Naive B cell (primary cell): ENCODE data around the gene OR12D1. TPM values are rescaled to one million over a fixed set of nuclear protein-coding genes. Genes with fewer than 3 reads are reported as not detected.
"Not testable (repeated sequence)": the region's sequence is repeated elsewhere in the genome, so short reads cannot be mapped to it uniquely, and the experiment has no call there.

Source experiments
- ATAC-seq, 2 donors: fragments of 150-1000 bp; cut with Tn5 transposase; 2 replicates each; pipeline ENCODE4 v1.10.0; 2021; ENCODE audit warnings: low read depth in 2 of 2, mild to moderate bottlenecking in 2 of 2, moderate library complexity in 2 of 2
- DNase-seq: peaks from one replicate; pipeline ENCODE4 v3.0.0; 2022
- H3K27ac Mint-ChIP-seq, 6 donors: one replicate each; pipeline ENCODE4 v1.8.0; 2020 to 2022; ENCODE audit warnings: mild to moderate bottlenecking in 6 of 6, mixed read lengths in 6 of 6, moderate library complexity in 5 of 6, inconsistent platforms in 2 of 6
- H3K27me3 Mint-ChIP-seq, 3 donors: one replicate each; pipeline ENCODE4 v1.8.0; 2021 to 2022; ENCODE audit warnings: mixed read lengths in 3 of 3, mild to moderate bottlenecking in 1 of 3
- H3K36me3 Mint-ChIP-seq, 2 donors: one replicate each; pipeline ENCODE4 v1.8.0; 2020 to 2022; ENCODE audit warnings: mixed read lengths in 2 of 2, inconsistent platforms in 1 of 2, mild to moderate bottlenecking in 1 of 2
- H3K4me1 Mint-ChIP-seq, 3 donors: one replicate each; pipeline ENCODE4 v1.8.0; 2020 to 2022; ENCODE audit warnings: mixed read lengths in 3 of 3, inconsistent platforms in 1 of 3, mild to moderate bottlenecking in 1 of 3, moderate library complexity in 1 of 3
- H3K4me3 Mint-ChIP-seq, 8 donors: one replicate each; pipeline ENCODE4 v1.8.0; 2020 to 2022; ENCODE audit warnings: mild to moderate bottlenecking in 8 of 8, mixed read lengths in 8 of 8, moderate library complexity in 8 of 8, inconsistent platforms in 2 of 8
- H3K9me3 Mint-ChIP-seq, 7 donors: one replicate each; pipeline ENCODE4 v1.8.0; 2020 to 2022; ENCODE audit warnings: mixed read lengths in 7 of 7, mild to moderate bottlenecking in 5 of 7, inconsistent platforms in 2 of 7, moderate library complexity in 1 of 7
- polyA plus RNA-seq, 6 donors: library from polyadenylated mRNA; unstranded; fragments of 300-500 nt; fragmentation: Illumina TruSeq; gene quantifications; one replicate each; pipeline ENCODE4 v1.2.3, GENCODE V29; 2021; ENCODE audit warnings: low read depth in 6 of 6

Gene OR12D1
- polyA plus RNA-seq, 6 donors from 2014 or later: not detected

GRCh38 chr6:29439006-29439405 lies 24.3 kb downstream of the OR12D1 start, which contains the start of gene OR10C1:
Gene OR10C1, plus strand, starts transcription at chr6:29439306. Its CDS starts 710 bp downstream, at chr6:29440016.
- Mint-ChIP-seq H3K27me3 (peaks cover 11 to 27% (median 26%) of the 10 kb centered on the region in 3 donors), H3K4me3 (no peak within 1 kb of the TSS), H3K9me3 (peaks cover 0 to 17% (median 4%) of the 10 kb centered on the region in 7 donors), H3K4me1 (no peaks in the 10 kb centered on the region), H3K36me3 (peaks cover 0 to 2% of the 10 kb centered on the region in 2 donors), H3K27ac (no peak within 1 kb of the TSS)
- no peak for ATAC-seq
- DNase-seq: no peak

- H3K36me3 Mint-ChIP-seq: peaks cover 0 to 12% of the 10 kb centered on the region in 2 donors
- peaks cover 6 to 14% (median 10%) of the 10 kb centered on the region in 7 donors for H3K9me3 Mint-ChIP-seq
- peaks cover 24 to 52% (median 42%) of the 10 kb centered on the region in 3 donors for H3K27me3 Mint-ChIP-seq
- no peak for ATAC-seq
- H3K4me3 Mint-ChIP-seq: no peak overlapping the region
- no peak overlapping the region for H3K27ac Mint-ChIP-seq
- DNase-seq: no peak
- no peaks in the 10 kb centered on the region for H3K4me1 Mint-ChIP-seq
Measured at GRCh38 chr6:29442719-29443118, 28.0 kb downstream of the OR12D1 start.

GRCh38 chr6:29444031-29444430 lies 29.3 kb downstream of the OR12D1 start:
- not testable (repeated sequence) for H3K4me3 Mint-ChIP-seq, H3K27ac Mint-ChIP-seq, H3K4me1 Mint-ChIP-seq, ATAC-seq, DNase-seq
- Mint-ChIP-seq H3K27me3 (peaks cover 29 to 57% (median 50%) of the 10 kb centered on the region in 3 donors), H3K36me3 (peaks cover 0 to 12% of the 10 kb centered on the region in 2 donors), H3K9me3 (peaks cover 6 to 14% (median 10%) of the 10 kb centered on the region in 7 donors)

- H3K9me3 Mint-ChIP-seq: peaks cover 6 to 20% (median 12%) of the 10 kb centered on the region in 7 donors
- no peak overlapping the region for H3K27ac Mint-ChIP-seq
- H3K4me1 Mint-ChIP-seq: no peaks in the 10 kb centered on the region
- peaks cover 34 to 61% (median 55%) of the 10 kb centered on the region in 3 donors for H3K27me3 Mint-ChIP-seq
- DNase-seq (no peak), ATAC-seq (no peak)
- H3K36me3 Mint-ChIP-seq: peaks cover 0 to 12% of the 10 kb centered on the region in 2 donors
- H3K4me3 Mint-ChIP-seq: no peak overlapping the region
Measured at GRCh38 chr6:29447670-29448069, 32.9 kb downstream of the OR12D1 start.

GRCh38 chr6:29451471-29452193 lies 36.9 kb downstream of the OR12D1 start:
- no peak for ATAC-seq
- Mint-ChIP-seq H3K9me3 (peaks cover 0 to 6% (median 0%) of the 10 kb centered on the region in 7 donors), H3K4me3 (no peak overlapping the region), H3K27ac (no peak overlapping the region), H3K27me3 (peaks cover 22 to 41% (median 33%) of the 10 kb centered on the region in 3 donors), H3K4me1 (no peaks in the 10 kb centered on the region), H3K36me3 (no peaks in the 10 kb centered on the region)
- no peak for DNase-seq

- ATAC-seq (no peak), DNase-seq (no peak)
- Mint-ChIP-seq H3K4me1 (no peaks in the 10 kb centered on the region), H3K9me3 (peaks cover 0 to 2% (median 0%) of the 10 kb centered on the region in 7 donors), H3K27ac (no peak within 1 kb of the TSS), H3K4me3 (no peak within 1 kb of the TSS), H3K36me3 (no peaks in the 10 kb centered on the region), H3K27me3 (peaks cover 6 to 11% (median 8%) of the 10 kb centered on the region in 3 donors)
Measured at GRCh38 chr6:29456971-29457370, 42.2 kb downstream of the OR12D1 start, which contains the start of the genes OR11A1 and OR2H1. Gene OR11A1, minus strand, starts transcription at chr6:29457071. Its CDS starts 29,430 bp downstream, at chr6:29427641. Gene OR2H1, plus strand, starts transcription at chr6:29457155. Its CDS starts 4,615 bp downstream, at chr6:29461770.

- Mint-ChIP-seq H3K4me1 (no peaks in the 10 kb centered on the region), H3K27ac (no peak overlapping the region), H3K27me3 (peaks cover 20 to 26% (median 23%) of the 10 kb centered on the region in 3 donors), H3K9me3 (peaks cover 0 to 2% (median 0%) of the 10 kb centered on the region in 7 donors), H3K4me3 (no peak overlapping the region), H3K36me3 (no peaks in the 10 kb centered on the region)
- no peak for DNase-seq
- ATAC-seq: no peak
Measured at GRCh38 chr6:29461021-29461814, 46.5 kb downstream of the OR12D1 start.

- Mint-ChIP-seq H3K27me3 (peaks cover 23 to 32% (median 28%) of the 10 kb centered on the region in 3 donors), H3K4me1 (no peaks in the 10 kb centered on the region), H3K27ac (no peak overlapping the region), H3K4me3 (no peak overlapping the region), H3K36me3 (no peaks in the 10 kb centered on the region), H3K9me3 (peaks cover 0 to 2% (median 0%) of the 10 kb centered on the region in 7 donors)
- DNase-seq (no peak), ATAC-seq (no peak)
Measured at GRCh38 chr6:29462022-29462421, 47.3 kb downstream of the OR12D1 start.

GRCh38 chr6:29465279-29465678 lies 50.6 kb downstream of the OR12D1 start:
- H3K27ac Mint-ChIP-seq: no peak overlapping the region
- DNase-seq: no peak
- H3K4me3 Mint-ChIP-seq: no peak overlapping the region
- no peaks in the 10 kb centered on the region for H3K4me1 Mint-ChIP-seq
- no peak for ATAC-seq
- H3K9me3 Mint-ChIP-seq: peaks cover 0 to 2% (median 0%) of the 10 kb centered on the region in 7 donors
- H3K27me3 Mint-ChIP-seq: peaks cover 18 to 46% (median 42%) of the 10 kb centered on the region in 3 donors
- no peaks in the 10 kb centered on the region for H3K36me3 Mint-ChIP-seq

GRCh38 chr6:29465801-29466200 lies 51.1 kb downstream of the OR12D1 start:
- H3K4me3 Mint-ChIP-seq: no peak overlapping the region
- no peaks in the 10 kb centered on the region for H3K4me1 Mint-ChIP-seq
- no peak for ATAC-seq
- no peak overlapping the region for H3K27ac Mint-ChIP-seq
- H3K36me3 Mint-ChIP-seq: no peaks in the 10 kb centered on the region
- H3K27me3 Mint-ChIP-seq: peaks cover 18 to 46% (median 43%) of the 10 kb centered on the region in 3 donors
- H3K9me3 Mint-ChIP-seq: peaks cover 0 to 2% (median 0%) of the 10 kb centered on the region in 7 donors
- no peak for DNase-seq

GRCh38 chr6:29466241-29466640 lies 51.5 kb downstream of the OR12D1 start:
- H3K36me3 Mint-ChIP-seq: no peaks in the 10 kb centered on the region
- H3K27me3 Mint-ChIP-seq: peaks cover 18 to 48% (median 43%) of the 10 kb centered on the region in 3 donors
- no peaks in the 10 kb centered on the region for H3K4me1 Mint-ChIP-seq
- H3K27ac Mint-ChIP-seq: no peak overlapping the region
- ATAC-seq (no peak), DNase-seq (no peak)
- H3K9me3 Mint-ChIP-seq: peaks cover 0 to 2% (median 0%) of the 10 kb centered on the region in 7 donors
- H3K4me3 Mint-ChIP-seq: no peak overlapping the region
